Putamen (tissue), 1 donor: ENCODE measurements around the gene ZNF479.
"Not testable (repeated sequence)": the region's sequence is repeated elsewhere in the genome, so short reads cannot be mapped to it uniquely, and the experiment has no call there.

Experiments used
- DNase-seq: peaks from one replicate; pipeline ENCODE4 v3.0.0-alpha.2; 2016; ENCODE audit warnings: low spot score

ZNF479 gene

DNA sequence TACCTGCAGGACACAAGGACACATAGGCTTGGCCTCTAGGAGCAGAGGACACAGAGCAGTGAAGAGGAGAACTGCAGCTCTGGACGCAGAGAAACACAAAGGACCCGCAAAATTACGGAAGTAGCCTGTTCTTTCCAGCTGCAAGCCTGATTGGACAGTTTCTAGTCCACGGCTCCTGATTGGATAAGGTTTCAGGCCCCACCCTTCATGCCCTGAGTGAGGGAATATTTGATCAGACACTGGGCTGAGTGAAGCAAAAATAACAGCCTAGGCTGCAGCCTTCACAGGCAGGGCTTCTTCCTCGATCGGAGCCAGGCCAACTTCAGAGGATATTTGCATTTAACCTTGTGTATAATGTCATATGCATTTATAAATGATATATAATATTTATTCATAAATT lies at the start of gene ZNF479:
ZNF479 (minus strand) TSS at position 101 of the 400 bp plus-strand sequence. CDS start 112 bp downstream, outside the sequence.
- not testable (repeated sequence) for DNase-seq

- DNase-seq = no peak
Observed at GRCh38 chr7:57182031-57182430, 49.8 kb upstream of the ZNF479 start.

DNA sequence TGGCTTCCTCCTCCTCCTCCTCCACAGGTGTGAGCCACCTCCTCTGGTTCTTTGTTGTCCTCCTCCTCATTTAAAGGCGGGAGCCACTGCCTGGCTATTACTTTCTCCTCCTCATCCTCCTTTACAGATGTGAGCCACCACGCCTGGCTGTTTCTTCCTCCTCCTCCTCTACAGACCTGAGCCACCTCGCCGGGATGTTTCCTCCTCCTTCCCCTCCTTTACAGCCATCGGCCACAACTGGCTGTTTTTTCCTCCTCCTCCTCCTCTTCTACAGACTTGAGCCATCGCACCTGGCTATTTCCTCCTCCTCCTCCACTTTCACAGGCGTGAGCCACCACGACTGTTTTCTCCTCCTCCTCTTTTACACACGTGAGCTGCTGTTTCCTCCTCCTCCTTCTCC lies 49.0 kb upstream of the ZNF479 start:
- no peak for DNase-seq

DNA sequence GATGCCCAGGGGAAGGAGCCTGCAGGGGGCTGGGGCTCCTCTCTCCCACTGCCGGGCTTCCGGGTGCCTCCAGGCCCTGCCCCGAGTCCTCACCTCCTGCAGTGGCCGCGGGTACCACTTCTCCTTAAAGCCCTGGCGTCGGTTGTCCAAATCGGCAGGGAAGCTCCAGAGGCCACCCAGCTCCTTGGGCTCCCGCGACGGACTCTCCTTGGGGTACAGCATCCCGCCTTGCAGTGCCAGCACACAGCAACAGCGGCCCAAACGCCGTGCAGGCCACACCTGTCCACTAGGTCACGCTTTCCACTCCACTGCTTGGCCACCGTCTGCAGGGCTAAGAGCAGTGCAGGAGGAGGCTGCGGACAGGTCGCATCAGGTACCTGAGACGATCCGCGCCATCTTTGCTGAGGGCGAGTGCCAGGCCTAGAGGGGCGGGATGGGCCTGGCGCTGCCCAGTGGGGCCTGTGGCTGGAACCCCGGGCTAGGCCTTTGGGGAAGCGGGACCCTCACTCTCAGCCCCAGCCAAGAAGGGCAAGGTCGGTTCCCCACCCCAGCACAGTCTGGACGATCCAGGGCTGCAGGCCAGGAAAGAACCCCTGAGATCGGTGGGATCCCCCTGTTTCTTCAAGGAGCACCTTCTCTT lies 47.7 kb upstream of the ZNF479 start:
- no peak for DNase-seq

GRCh38 chr7:57178768-57179139 lies 46.5 kb upstream of the ZNF479 start:
- DNase-seq = no peak

- no peak for DNase-seq
Observed at GRCh38 chr7:57177856-57178767, 45.9 kb upstream of the ZNF479 start.

GRCh38 chr7:57176928-57177635 lies 44.8 kb upstream of the ZNF479 start:
- no peak for DNase-seq

DNA sequence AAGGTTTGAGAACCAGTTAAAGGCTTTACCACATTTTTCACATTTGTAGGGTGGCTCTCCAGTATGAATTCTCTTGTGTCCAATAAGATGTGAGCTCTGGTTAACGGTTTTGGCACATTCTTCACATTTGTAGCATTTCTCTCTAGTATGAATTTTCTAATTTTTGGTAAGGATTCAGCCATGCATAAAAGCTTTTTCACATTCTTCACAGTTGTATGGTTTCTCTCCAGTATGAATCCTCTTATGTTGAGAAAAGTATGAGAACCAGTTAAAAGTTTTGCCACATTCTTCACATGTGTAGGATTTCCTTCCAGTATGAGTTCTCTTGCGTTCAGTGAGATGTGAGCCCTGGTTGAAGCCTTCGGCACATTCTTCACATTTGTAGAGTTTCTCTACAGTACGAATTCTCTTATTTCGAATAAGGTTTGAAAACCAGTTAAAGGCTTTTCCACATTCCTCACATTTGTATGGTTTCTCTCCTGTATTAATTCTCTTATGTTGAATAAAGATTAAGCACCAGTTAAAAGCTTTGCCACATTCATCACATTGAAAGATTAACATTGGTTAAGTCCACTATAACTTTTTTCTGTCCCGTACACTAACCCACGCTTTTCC lies 33.2 kb upstream of the ZNF479 start:
- no peak for DNase-seq

DNA sequence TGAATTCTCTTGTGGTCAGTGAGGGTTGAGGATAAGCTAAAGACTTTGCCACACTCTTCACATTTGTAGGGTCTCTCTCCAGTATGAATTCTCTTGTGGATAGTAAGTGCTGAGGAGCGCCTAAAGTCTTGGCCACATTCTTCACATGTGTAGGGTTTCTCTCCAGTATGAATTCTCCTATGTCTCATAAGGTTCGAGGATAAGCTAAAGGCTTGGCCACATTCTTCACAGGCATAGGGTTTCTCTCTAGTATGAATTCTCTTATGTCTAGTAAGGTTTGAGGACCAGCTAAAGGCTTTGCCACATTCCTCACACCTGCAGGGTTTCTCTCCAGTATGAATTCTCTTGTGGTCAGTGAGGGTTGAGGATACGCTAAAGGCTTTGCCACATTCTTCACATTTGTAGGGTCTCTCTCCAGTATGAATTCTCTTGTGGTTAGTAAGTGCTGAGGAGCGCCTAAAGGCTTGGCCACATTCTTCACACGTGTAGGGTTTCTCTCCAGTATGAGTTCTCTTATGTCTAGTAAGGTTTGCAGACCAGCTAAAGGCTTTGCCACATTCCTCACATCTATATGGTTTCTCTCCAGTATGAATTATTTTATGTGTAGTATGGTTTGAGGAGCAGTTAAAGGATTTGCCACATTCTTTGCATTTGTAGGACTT lies 12.0 kb downstream of the ZNF479 start:
- DNase-seq = not testable (repeated sequence)
